Activated T-cell treated with anti-CD3 and anti-CD28 coated beads for 4 hours (primary cell): ENCODE results near the gene STX10.

Experiments
- DNase-seq: peaks from one replicate; pipeline ENCODE4 v3.0.0-alpha.2; 2020

STX10 gene

DNA sequence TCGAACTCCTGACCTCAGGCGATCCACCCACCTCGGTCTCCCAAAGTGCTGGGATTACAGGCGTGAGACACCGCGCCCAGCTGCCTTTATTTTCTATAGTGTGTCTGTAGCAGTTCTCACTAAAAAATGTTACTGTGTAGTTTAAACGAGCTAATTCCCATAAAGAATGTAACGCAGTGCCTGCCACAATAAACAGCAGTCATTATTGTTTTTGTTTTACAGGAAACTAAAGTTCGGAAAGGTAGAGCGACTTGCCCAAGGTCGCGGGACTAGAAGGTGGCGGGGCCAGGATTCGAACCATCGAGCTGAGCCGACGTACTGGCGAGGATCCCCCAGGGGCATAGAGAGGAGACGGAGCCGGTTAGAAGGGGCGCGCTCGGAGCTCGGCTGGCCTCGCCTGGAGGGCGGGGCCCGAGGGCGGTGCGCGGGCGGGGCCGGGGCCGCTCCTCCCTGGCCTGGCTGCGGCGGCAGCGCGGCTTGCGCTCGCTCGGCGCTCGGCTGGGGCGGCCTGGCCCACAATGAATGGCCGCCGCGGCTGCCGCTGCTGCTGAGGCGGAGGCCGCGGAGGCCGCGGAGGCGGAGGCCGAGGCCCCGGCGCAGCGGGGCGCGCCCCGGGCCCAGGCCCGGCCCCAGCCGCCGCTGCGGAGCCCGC is 32.3 kb downstream of the STX10 start, which contains the start of gene NACC1:
Gene NACC1, plus strand, starts transcription at position 493 of the 652 bp plus-strand sequence. CDS start 16,944 bp downstream, outside the sequence.
- DNase-seq = peak; percentile 84

GRCh38 chr19:13117176-13117771 is 32.9 kb downstream of the STX10 start:
- DNase-seq = no peak

DNA sequence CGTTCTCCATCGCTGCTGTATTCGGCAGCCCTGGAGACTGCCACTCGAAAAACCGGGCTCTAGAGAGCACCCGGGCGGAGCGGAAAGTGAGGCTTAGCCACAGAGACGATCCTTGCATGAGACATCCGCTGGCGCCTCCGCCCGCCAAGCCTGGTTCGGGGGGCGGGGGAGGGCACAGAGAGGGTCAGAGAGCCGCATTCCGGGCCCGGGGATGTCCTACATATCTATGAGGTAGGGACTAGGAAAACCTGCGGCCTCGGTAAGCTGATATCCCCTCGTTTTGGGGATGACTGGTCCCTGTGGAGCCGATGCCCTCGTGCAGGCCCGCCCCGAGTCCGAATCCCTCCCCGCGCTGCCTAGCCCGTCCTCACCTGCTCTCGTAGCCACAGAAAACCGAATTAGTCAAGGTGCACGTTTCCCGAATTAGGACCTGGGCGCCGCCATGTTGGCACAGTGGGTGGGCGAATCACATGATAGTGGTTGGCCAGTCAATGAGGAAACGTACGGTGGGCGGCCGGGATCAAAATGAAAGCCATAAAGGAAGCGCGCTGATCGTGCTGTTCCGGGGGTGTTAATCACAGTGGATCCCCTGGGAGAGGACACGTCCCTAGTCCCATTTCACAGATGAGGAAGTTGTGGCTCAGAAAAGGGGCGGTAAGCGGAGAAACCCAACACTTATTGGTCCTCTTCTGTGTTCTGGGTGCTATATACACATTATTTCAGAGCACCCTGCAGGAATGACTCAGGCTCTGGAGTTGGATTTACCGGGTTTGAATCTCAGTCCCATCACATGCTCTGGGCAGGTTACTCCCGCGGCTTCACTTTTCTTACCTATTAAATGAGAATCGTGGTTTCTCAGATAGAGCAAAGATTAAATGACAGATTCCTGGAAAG is 33.6 kb downstream of the STX10 start, which contains the start of gene TRMT1:
Gene TRMT1, minus strand, starts transcription at position 459 of the 894 bp plus-strand sequence. Its CDS starts 341 bp downstream, at position 118.
- peak; percentile 91 for DNase-seq

DNA sequence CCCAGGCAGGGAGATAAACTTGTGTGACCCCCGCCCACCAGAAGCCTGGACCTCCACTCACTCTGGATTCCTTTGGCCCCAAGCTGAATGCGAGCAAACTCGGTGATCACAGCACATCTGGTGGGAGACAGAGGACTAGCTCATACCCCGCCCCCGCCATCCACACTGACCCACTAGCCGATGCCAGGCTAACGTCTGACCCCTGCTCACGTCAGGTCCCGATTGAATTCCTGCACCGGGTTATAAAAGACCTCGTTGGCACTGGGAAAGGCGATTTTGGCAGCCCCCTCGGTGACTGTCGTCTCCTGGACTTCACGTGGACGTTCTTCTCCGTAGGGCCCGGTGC is 34.3 kb downstream of the STX10 start:
- no peak for DNase-seq

GRCh38 chr19:13112555-13112954 is 37.6 kb downstream of the STX10 start:
- DNase-seq = no peak

DNA sequence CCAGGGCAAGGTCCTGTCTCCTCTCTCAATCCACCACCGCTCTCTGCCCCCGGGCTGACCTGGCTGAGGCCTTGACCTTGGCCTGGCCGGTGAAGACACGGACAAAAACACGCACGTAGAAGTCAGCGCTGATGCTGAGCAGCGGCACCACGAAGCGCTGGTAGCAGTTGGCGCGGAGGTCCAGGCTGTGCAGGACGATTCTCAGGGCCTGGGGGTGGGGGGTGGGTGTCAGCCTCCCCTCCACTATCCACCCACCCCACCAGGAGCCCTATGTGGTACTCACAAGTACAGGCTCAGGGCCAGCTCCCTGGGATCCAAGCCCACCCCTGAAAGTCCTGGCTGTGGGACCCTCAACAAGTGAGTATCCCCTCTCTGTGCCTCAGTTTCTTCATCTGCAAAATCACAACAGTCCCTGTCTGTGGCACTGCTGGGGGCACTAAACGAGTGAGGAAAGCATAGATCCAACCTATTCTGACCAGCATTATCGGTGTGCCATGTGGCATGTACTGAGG is 40.0 kb downstream of the STX10 start:
- no peak for DNase-seq

DNA sequence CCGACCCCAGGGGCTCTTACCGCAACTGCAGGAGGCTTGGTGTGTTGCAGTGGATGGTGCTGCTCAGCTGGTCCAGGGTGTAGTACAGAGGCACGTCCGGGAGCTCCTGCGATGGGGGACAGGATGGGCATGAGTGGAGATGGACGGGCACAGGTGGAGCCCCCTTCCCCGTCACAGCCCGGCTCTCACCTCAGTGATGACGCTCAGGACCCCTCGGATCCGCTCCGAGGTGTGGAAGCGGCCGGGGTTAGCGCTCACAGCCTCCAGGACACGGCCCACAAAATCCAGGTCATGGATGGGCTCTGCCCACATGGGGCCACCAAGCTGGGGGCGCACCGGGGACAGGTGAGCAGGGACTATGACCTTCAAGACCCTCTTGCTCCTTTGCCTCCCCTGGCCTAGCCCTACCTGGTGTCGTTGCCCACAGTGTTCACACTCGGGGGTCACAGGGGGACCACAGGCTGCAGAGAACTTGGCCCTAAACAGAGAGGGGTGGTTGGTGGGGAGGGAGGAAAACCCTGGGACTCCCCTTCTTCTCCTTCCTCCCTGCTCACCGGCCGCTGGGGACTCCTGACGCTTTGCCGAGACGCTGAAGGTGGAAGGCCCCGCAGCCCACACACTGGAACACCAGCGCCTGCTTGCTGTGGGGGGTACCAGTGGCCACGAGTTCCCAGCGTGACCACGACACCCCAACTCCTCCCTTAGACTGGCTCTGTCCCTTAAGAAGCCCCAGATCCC is 40.6 kb downstream of the STX10 start:
- DNase-seq = no peak

DNA sequence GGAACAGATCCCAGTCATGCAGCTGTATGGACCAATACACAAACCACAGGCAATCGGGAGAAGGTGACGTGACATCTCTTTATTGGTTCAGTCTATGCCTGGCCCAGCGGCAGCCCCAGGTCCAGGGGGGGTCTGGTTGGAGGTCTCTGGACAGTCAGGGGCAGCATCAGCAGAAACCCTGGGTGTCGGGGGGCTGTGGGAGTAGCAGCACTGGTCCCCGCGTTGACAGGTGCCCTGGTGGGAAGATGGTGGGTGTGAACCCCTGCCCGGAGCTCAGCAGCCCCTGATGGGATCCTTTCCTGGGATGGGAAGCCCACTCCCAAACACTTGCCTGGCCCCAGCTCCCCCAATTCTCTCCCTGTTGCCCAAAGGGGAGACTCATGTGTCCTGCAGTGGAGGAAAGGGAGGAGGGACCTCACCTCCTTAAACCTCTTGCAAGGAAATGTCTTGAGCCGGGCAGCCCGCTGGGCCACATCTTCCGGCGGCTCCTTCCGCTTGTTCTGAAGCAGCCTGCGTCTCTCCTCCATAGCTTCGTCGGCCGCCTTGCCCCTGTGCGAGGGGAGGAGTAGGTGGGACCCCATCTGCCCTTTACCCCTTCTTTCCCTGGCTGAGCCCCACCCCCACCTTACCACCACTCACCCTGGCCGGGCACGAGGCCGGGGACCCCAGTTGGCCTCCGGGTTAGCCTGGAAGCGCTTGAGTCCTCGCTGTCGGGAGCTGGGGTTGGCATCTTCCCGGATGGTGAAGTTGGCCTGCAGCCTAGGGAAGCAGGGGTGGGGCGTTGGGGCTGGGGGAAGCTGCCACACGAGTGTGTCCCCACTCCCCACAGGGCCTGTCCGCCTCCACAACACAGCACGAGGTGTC is 45.1 kb downstream of the STX10 start:
- no peak for DNase-seq

- peak; percentile 55 for DNase-seq
Observed at GRCh38 chr19:13104360-13104847, 45.8 kb downstream of the STX10 start.

DNA sequence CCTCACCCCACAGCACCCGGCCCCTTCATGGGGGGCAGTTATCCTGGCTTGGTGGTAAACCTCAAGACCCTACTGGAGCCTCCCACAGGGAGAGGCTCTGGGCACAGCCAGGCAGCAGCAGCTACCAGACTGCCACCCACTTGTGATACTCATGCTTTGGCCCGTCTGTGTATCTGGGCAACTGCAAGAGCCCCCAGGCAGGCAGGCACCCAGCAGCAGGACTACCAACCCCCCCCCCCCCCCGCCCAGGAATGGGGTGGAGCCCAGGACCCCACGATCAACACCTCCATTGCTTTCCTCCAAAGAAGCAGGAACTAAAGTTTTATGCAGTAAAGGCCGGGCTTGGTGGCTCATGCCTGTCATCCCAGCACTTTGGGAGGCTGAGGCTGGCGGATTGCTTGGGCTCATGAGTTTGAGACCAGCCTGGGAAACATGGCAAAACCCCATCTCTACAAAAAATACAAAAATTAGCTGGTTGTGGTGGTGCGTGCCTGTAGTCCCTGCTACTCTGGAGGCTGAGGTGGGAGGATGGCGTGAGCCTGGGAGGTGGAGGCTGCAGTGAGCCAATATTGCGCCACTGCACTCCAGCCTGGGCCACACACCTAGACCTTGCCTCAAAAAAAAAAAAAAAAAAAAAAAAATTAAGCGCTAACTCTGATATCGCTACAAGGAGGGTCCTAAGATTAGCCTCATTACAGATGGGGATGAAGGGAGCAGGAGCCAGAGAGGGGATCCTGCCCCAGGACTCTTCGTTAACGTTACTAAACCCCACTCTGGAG is 46.4 kb downstream of the STX10 start:
- DNase-seq = no peak

DNA sequence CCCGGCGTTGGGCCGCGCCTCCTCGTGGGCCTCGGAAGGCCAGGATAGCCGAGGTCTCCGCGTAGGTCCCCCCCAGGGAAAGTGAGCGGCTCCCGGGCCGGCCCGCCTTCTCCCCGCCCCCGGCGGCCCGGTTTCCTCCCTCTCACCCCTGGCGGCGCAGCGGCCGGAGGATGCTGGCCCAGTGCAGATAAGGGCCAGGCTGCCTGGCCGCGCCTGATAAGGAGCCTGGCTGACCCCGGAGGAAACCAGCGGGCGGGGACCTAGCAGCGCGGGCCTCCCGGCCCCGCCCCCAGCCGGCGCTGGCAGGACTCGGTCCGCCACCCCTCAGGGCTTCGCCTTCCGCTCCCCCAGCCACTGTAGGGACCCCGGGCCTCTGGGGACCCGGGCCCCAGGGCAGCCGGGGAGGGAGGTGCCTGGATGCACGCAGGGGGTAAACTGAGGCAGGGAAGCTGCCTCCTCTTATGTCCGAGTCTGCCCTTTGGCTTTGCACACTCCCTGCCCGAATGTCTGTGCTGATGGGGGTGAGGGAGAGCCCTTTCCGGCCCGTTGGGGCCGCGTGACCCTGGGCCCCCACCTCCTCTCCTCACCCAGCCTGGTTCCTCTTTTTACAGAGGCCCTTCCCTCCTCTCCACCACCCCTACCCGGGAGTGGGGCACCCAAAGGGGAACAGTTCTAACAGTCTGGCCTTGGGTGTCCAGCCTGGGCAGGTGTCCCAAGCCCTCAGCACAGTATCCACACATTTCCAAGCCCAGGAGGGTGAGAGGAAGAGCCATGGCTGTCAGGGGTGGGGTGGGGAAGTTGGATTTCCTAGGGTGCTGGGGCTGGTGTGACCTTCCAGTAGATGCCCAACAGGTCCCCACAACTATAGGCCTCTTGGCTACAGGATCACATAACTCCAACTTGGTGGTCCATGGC is 47.3 kb downstream of the STX10 start, which contains the start of gene LYL1:
Gene LYL1, minus strand, starts transcription at position 193 of the 915 bp plus-strand sequence. CDS start 1,687 bp downstream, outside the sequence.
- no peak for DNase-seq

DNA sequence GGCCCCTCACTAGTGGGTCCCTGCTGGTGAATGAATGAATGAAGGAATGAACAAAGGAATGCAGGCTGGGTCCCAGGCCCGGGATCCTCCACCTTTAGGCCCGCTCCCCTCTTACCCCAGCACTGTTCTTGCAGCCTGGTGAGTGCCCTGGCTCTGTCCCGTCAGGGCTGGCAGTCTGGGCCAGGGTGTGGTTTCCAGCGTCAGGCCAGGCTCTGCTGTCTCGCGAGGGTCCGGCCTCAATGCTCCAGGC is 47.8 kb downstream of the STX10 start:
- no peak for DNase-seq

DNA sequence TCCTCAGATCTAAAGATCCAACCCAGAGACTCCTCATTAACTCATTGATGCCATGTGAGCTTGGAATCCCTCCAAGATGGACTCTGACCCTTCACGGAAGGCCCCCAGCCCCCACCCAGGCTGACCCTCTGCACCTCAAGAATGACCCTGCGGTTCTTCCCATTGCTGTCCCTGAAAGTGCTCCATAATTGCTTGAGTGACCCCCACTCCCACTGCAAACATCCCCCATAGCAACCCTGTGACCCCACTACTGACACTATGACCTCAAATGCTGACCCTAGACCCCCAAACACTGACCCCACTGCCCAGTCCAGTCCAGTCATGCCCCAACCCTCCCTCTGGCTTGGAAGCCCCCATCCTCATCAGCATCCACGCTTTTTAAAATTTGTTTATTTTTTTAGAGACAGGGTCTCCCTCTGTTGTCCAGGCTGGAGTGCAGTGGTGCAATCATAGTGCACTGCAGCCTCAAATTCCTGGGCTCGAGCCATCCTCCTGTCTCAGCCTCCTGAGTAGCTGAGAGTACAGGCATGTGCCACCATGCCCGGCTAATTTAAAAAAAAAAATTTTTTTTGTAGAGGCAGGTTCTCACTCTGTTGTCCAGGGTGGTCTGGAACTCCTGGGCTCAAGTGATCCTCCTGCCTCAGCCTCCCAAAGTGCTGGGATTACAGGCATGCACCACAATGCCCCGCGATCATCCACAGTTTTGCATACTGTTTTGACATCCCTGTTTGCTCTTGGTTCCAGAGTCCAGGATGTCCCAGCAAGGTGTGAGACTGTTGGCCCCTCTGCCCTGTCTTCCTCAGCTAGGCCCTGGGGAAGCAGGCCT is 48.4 kb downstream of the STX10 start:
- no peak for DNase-seq

GRCh38 chr19:13100841-13101589 is 49.2 kb downstream of the STX10 start:
- no peak for DNase-seq

DNA sequence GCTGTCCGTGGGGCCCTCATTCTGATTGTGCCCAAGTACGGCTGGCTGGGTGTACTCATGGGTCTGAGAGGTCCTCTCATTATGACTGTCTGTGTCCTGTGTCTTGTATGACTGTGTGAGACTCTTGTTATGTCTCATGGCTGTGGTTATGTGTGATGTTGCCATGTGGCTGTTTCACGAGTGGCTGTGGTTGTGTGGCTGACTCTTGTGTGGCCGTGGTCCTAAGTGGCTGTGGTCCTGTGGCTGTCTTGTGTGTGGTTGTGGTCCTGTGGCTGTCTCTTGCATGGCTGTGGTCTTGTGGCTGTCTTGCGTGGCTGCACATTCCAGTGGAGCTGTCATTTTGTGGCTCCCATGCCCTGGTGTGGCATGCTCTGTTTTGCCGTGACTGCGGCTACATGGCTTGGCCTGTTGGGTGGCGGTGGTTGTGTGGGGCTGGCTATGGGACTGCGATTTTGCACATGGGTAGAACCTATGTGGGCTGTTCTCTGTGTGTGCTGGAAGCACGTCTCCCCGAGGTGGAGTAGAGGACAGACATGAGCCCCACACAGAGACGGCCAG is 50.1 kb downstream of the STX10 start:
- peak; percentile 42 for DNase-seq

GRCh38 chr19:13099073-13099999 is 50.8 kb downstream of the STX10 start:
- DNase-seq = peak; percentile 57
